ENCODE results near the gene TRMT44. TPM values are rescaled to one million over a fixed set of nuclear protein-coding genes. Genes with fewer than 3 reads are reported as not detected.

The TRMT44 gene
- total and polyA plus RNA-seq, 2 of the 4 experiments (the other 2 are of a cell fraction), result 7.3 to 8.1 TPM

DNA sequence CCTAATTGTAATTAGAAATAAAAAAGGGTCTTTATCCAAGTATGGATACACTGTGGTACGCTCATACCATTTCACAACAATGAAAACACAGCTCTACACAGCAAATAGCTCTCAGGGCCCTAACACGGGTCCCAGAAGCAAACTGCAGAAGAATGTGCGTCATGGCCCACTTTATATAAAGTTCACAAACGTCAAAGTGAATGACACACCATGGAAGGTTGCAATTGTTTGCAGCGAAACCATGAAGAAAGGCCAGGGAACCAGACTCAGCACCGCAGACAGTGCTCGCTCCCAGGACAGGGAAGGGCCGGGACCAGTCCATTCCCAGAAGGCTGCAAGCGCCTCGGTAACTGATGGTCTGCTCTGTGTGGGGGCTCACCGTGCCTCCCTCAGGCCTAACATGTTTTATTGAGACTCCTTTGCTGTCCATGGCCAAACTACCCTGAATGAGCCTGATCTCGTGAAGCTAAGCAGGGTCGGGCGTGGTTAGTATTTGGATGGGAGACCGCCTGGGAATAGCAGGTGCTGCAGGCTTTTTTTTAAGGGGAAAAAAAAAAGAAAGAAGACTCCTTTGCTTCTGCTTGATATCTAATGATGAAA, 47.9 kb upstream of the TRMT44 start (continued):
- TF ChIP-seq CHD1 (IDR thresholded peaks at IDR 0.05; ENCODE audit: low read depth, low read length), result no peak

DNA sequence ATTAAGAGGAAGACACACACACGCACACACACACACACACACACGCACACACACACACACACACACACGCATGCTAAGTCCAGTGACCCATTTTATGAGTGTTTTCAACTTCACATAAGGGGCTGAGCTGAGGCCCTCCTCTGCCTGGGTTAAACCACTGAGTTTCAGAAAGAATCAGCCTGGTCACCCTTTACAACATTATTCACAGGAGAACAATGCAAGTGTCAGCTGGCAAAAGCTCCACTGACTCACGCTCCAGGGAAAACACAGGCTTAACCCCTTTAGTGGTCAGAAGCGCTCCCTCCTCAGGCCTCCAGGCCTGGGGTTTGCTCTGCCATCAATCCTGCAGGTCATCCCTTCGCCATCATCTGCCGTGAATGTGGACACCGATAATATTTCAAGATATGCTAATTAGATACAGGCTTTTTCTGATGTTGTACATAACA, 47.0 kb upstream of the TRMT44 start:
- intact Hi-C loops (cut with micrococcal nuclease) (loop anchor here (1.0 to 2.0 kb wide), 2 partner anchors 39 to 115 kb away; no protein-coding TSS in a partner anchor), in situ Hi-C loops (cut with MboI; ENCODE audit: low sequenced_read_pairs) (no loop called here), dilution Hi-C loops (cut with HindIII; ENCODE audit: low sequenced_read_pairs, unreplicated experiment) (no loop called here)
- peaks cover 22% of the 10 kb centered on the region for H3K4me1 ChIP-seq (ENCODE audit: control insufficient read depth, insufficient read depth, low read length)
- H4K91ac ChIP-seq (ENCODE audit: insufficient read depth, low read depth, low read length), result no peak overlapping the region
- H3K9ac ChIP-seq (ENCODE audit: low read depth, low read length), result no peak overlapping the region
- no peak overlapping the region for H2BK5ac ChIP-seq (ENCODE audit: low read depth, low read length, poor library complexity, severe bottlenecking)
- peaks cover 23% of the 10 kb centered on the region for H3K36me3 ChIP-seq (ENCODE audit: control insufficient read depth, insufficient read depth, low read length)
- H3K27ac ChIP-seq (ENCODE audit: insufficient read depth, low read length), result peak overlapping the region; percentile 42; the same call in 1 of the 2 replicates
- H2AK9ac ChIP-seq (replicated peaks; ENCODE audit: low read depth, low read length, poor library complexity), result no peak overlapping the region
- H2BK20ac ChIP-seq (ENCODE audit: low read depth, low read length), result 0 out of 2 replicates have a peak overlapping the region, but pooled peaks have one; percentile 8
- ChIA-PET CTCF (interaction anchor here (0.5 to 2.1 kb wide), 4 partner anchors 9 to 217 kb away, joined by 3 to 8 read pairs (median 6); no protein-coding TSS in a partner anchor), POLR2A (ENCODE audit: unreplicated experiment) (no interaction called here)
- H3K4me3 ChIP-seq (ENCODE audit: insufficient read depth, low read depth, low read length), result no peak overlapping the region
- no peak overlapping the region for H4K5ac ChIP-seq (ENCODE audit: low read depth, low read length)
- peaks cover 15% of the 10 kb centered on the region; the same call in 1 of the 2 replicates for H3K9me1 ChIP-seq (ENCODE audit: insufficient read depth, low read length)
- BruUV-seq (replicated peaks), result no TSS peak
- DNase-seq (peak; percentile 97), ATAC-seq (ENCODE audit: low read depth) (peak; percentile 95)
- no peak overlapping the region for H3K4ac ChIP-seq (ENCODE audit: low read depth, low read length)
- H3K56ac ChIP-seq (ENCODE audit: extremely low read depth, insufficient read depth, low read length), result no peak overlapping the region
- no peak overlapping the region for H3K23ac ChIP-seq (ENCODE audit: low read depth, low read length)
- no peaks in the 10 kb centered on the region for H3K9me3 ChIP-seq (ENCODE audit: control insufficient read depth, insufficient read depth, low read length)
- H3K27me3 ChIP-seq (ENCODE audit: control insufficient read depth, insufficient read depth, low read length), result no peaks in the 10 kb centered on the region
- H4K8ac ChIP-seq (ENCODE audit: low read depth in 2 of 2, low read length in 2 of 2), result no peak overlapping the region
- H2BK120ac ChIP-seq (ENCODE audit: low read depth, low read length), result peak overlapping the region; percentile 17; the same call in 1 of the 2 replicates
- WGBS, 2 experiments (ENCODE audit: extremely low coverage in 2 of 2, insufficient read length in 1 of 2), result no CpG with 5 or more reads among the region's 8 CpGs
- no peak overlapping the region; the same call in 2 of the 3 replicates for H2BK15ac ChIP-seq (ENCODE audit: low read depth, low read length)
- H3K4me2 ChIP-seq (ENCODE audit: low read depth, low read length), result peak overlapping the region; percentile 56
- H3K79me1 ChIP-seq (ENCODE audit: low read depth in 1 of 2, low read length in 2 of 2), result no peaks in the 10 kb centered on the region; a peak in 1 of 4 replicates
- no peak overlapping the region for H3K18ac ChIP-seq (ENCODE audit: low read depth, low read length)
- H2AFZ ChIP-seq (replicated peaks; ENCODE audit: low read length, poor library complexity), result no peak overlapping the region
- no peak overlapping the region for H3K14ac ChIP-seq (replicated peaks; ENCODE audit: low read depth, low read length)
- H2AK5ac ChIP-seq (ENCODE audit: low read depth, low read length), result no peak overlapping the region
- H4K20me1 ChIP-seq (ENCODE audit: insufficient read depth, low read length), result peaks cover 17% of the 10 kb centered on the region
- TF ChIP-seq SMC3 (IDR thresholded peaks at IDR 0.05; ENCODE audit: low read depth, low read length), result peak; percentile 17; the same call in 1 of the 2 replicates
- peak; percentile 23; the same call in 1 of the 2 replicates for TF ChIP-seq MAZ (IDR thresholded peaks at IDR 0.05; ENCODE audit: borderline replicate concordance, low read depth, low read length)
- TF ChIP-seq, protein P1, sequence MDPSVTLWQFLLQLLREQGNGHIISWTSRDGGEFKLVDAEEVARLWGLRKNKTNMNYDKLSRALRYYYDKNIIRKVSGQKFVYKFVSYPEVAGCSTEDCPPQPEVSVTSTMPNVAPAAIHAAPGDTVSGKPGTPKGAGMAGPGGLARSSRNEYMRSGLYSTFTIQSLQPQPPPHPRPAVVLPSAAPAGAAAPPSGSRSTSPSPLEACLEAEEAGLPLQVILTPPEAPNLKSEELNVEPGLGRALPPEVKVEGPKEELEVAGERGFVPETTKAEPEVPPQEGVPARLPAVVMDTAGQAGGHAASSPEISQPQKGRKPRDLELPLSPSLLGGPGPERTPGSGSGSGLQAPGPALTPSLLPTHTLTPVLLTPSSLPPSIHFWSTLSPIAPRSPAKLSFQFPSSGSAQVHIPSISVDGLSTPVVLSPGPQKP (IDR thresholded peaks at IDR 0.05; ENCODE audit: borderline replicate concordance, low read depth, low read length), result no peak
- no peak for TF ChIP-seq MXI1 (IDR thresholded peaks at IDR 0.05; ENCODE audit: borderline replicate concordance, low read depth, low read length)
- TF ChIP-seq, protein P2, sequence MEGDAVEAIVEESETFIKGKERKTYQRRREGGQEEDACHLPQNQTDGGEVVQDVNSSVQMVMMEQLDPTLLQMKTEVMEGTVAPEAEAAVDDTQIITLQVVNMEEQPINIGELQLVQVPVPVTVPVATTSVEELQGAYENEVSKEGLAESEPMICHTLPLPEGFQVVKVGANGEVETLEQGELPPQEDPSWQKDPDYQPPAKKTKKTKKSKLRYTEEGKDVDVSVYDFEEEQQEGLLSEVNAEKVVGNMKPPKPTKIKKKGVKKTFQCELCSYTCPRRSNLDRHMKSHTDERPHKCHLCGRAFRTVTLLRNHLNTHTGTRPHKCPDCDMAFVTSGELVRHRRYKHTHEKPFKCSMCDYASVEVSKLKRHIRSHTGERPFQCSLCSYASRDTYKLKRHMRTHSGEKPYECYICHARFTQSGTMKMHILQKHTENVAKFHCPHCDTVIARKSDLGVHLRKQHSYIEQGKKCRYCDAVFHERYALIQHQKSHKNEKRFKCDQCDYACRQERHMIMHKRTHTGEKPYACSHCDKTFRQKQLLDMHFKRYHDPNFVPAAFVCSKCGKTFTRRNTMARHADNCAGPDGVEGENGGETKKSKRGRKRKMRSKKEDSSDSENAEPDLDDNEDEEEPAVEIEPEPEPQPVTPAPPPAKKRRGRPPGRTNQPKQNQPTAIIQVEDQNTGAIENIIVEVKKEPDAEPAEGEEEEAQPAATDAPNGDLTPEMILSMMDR (conservative IDR thresholded peaks at IDR 0.05; ENCODE audit: low read depth, low read length), result peak; percentile 35
- peak; percentile 44; the same call in 1 of the 2 replicates for TF ChIP-seq RAD21 (IDR thresholded peaks at IDR 0.05; ENCODE audit: low read length)
- peak; percentile 81 for TF ChIP-seq RCOR1 (IDR thresholded peaks at IDR 0.05; ENCODE audit: insufficient replicate concordance, low read length)
- TF ChIP-seq CEBPB (IDR thresholded peaks at IDR 0.05; ENCODE audit: low read depth, low read length), result no peak
- TF ChIP-seq CHD1 (IDR thresholded peaks at IDR 0.05; ENCODE audit: low read depth, low read length), result no peak
- TF ChIP-seq BHLHE40 (IDR thresholded peaks at IDR 0.05; ENCODE audit: low read depth, low read length), result peak; percentile 74; the same call in 1 of the 2 replicates
- no peak for TF ChIP-seq POLR2A (IDR thresholded peaks at IDR 0.05; ENCODE audit: low read depth, low read length)
- TF ChIP-seq FOS (IDR thresholded peaks at IDR 0.05; ENCODE audit: low read depth, low read length), result peak; percentile 85
